ENCODE results near the gene SELENOO. TPM values are rescaled to one million over a fixed set of nuclear protein-coding genes. Genes with fewer than 3 reads are reported as not detected.

Gene SELENOO
- total and polyA plus RNA-seq, 8 donors = 18.5 to 28.9 (median 21.8) TPM

GRCh38 chr22:50255099-50255498 lies 54.3 kb downstream of the SELENOO start:
- DNase-seq = no peak
- intact Hi-C loops (cut with DNase I) = loop anchor here in 1 of 2 donors (5.0 kb wide), 1 partner anchor 82 kb away; no protein-coding TSS in a partner anchor

GRCh38 chr22:50255607-50256006 lies 54.8 kb downstream of the SELENOO start:
- no peak for ATAC-seq
- no peak for DNase-seq
- H3K9me3 ChIP-seq = no peaks in the 10 kb centered on the region

More at GRCh38 chr22:50255099-50255498, 54.3 kb downstream of the SELENOO start:
- no peak for TF ChIP-seq CTCF (IDR thresholded peaks at IDR 0.05)
- Histone ChIP-seq H3K27me3 (peaks cover 0 to 15% of the 10 kb centered on the region in 2 donors), H3K9me3 (no peaks in the 10 kb centered on the region), H3K27ac (no peak overlapping the region), H3K4me1 (peaks cover 4 to 20% of the 10 kb centered on the region in 2 donors), H3K4me3 (no peak overlapping the region), H3K36me3 (no peaks in the 10 kb centered on the region)
- no peak for ATAC-seq

DNA sequence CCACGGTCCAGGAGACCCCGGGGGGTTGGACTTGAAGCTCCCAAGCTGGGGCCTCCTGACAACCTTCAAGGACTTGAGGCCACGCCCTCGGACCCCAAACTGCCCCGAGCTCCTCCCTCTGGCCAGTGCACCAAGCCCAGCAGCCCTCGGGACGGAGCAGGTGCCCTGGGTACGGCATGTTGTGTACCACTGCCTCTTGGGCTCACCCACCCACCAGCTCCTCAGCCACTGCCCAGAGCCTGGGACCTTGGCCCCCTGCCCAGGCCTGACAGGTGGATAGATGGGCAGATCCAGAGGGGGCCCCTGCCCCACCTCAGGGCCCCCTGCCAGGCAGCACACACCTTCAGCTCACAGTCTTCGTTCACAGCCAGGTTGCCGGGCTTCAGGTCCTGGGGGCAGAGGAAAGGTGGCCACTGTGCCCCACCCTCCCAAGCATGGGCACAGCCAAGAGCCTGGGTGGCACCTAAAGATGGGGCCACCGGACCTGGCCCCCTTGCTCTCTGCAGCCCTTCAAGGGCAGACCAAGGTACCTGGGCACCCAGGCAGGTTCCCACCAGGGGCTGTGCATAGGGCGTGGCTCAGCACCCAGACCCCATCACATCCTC lies 55.5 kb downstream of the SELENOO start:
- no peak overlapping the region for H3K27ac ChIP-seq
- DNase-seq (no peak), ATAC-seq (no peak)
- no peaks in the 10 kb centered on the region for H3K9me3 ChIP-seq
- H3K4me1 ChIP-seq = peaks cover 0 to 21% of the 10 kb centered on the region in 2 donors
- TF ChIP-seq CTCF (IDR thresholded peaks at IDR 0.05) = no peak
- H3K4me3 ChIP-seq = no peak overlapping the region
- no peaks in the 10 kb centered on the region for H3K36me3 ChIP-seq
- H3K27me3 ChIP-seq = peaks cover 0 to 27% of the 10 kb centered on the region in 2 donors
- intact Hi-C loops (cut with DNase I) = loop anchor here in 1 of 2 donors (5.0 kb wide), 1 partner anchor 81 kb away; no protein-coding TSS in a partner anchor

More at GRCh38 chr22:50255607-50256006, 54.8 kb downstream of the SELENOO start:
- TF ChIP-seq CTCF (IDR thresholded peaks at IDR 0.05) = no peak
- Histone ChIP-seq H3K4me3 (no peak overlapping the region), H3K36me3 (no peaks in the 10 kb centered on the region), H3K27me3 (peaks cover 0 to 20% of the 10 kb centered on the region in 2 donors), H3K4me1 (peaks cover 0 to 19% of the 10 kb centered on the region in 2 donors), H3K27ac (no peak overlapping the region)
- intact Hi-C loops (cut with DNase I) = loop anchor here in 1 of 2 donors (5.0 kb wide), 1 partner anchor 82 kb away; no protein-coding TSS in a partner anchor

GRCh38 chr22:50257041-50257440 lies 56.2 kb downstream of the SELENOO start:
- Histone ChIP-seq H3K27me3 (peaks cover 0 to 34% of the 10 kb centered on the region in 2 donors), H3K27ac (no peak overlapping the region), H3K4me3 (no peak overlapping the region), H3K4me1 (peaks cover 0 to 21% of the 10 kb centered on the region in 2 donors), H3K9me3 (no peaks in the 10 kb centered on the region), H3K36me3 (no peaks in the 10 kb centered on the region)
- intact Hi-C loops (cut with DNase I) = loop anchor here in 1 of 2 donors (5.0 kb wide), 1 partner anchor 80 kb away; no protein-coding TSS in a partner anchor
- DNase-seq (no peak), ATAC-seq (no peak)
- no peak for TF ChIP-seq CTCF (IDR thresholded peaks at IDR 0.05)
